IMR-90 (cell line): ENCODE measurements around the gene C22orf15. TPM values are rescaled to one million over a fixed set of nuclear protein-coding genes. Genes with fewer than 3 reads are reported as not detected.

Experiments used
- ATAC-seq: fragments of 200-7000 bp; cut with Tn5 transposase; 2 replicates; pipeline ENCODE4 v1.9.1; 2020; ENCODE audit warnings: low read depth, mild to moderate bottlenecking, moderate library complexity
- BruUV-seq: library from RNA; stranded (reverse); fragments of 400-500 nt; replicated peaks from 2 replicates; lab custom pipeline; 2021; lab: Mats Ljungman, UMichigan
- CTCF ChIA-PET: fragments of 300-600 bp; formaldehyde crosslinking; extraction: SDS; loops from one replicate; lab custom pipeline; 2021; ENCODE audit warnings: antibody characterized with exemption; lab: Yijun Ruan, JAX
- POLR2A ChIA-PET: fragments of 300-600 bp; sonication (Branson Sonifier 250); formaldehyde crosslinking; loops from one replicate; lab custom pipeline; 2022; ENCODE audit warnings: antibody characterized with exemption; ENCODE audit not compliant: unreplicated experiment; lab: Charles Lee
- DNase-seq: peaks from one replicate; pipeline ENCODE4 v3.0.0; 2013
- H2AFZ ChIP-seq: replicated peaks from 2 replicates; pipeline ENCODE3; 2013; ENCODE audit warnings: low read length, mild to moderate bottlenecking; ENCODE audit not compliant: poor library complexity
- H2AK5ac ChIP-seq: 2 replicates; pipeline ENCODE4 v1.6.1; 2013; ENCODE audit warnings: low read depth, low read length, inconsistent platforms
- H2AK9ac ChIP-seq: replicated peaks from 2 replicates; pipeline ENCODE3; 2013; ENCODE audit warnings: mild to moderate bottlenecking, low read depth, low read length, moderate library complexity; ENCODE audit not compliant: poor library complexity
- H2BK120ac ChIP-seq: 2 replicates; pipeline ENCODE4 v1.6.1; 2013; ENCODE audit warnings: low read depth, low read length, inconsistent platforms
- H2BK15ac ChIP-seq: 3 replicates; pipeline ENCODE4 v1.6.1; 2013; ENCODE audit warnings: low read depth, low read length, inconsistent platforms
- H2BK20ac ChIP-seq: 2 replicates; pipeline ENCODE4 v1.6.1; 2013; ENCODE audit warnings: low read depth, mild to moderate bottlenecking, inconsistent platforms, low read length, moderate library complexity
- H2BK5ac ChIP-seq: 2 replicates; pipeline ENCODE4 v1.6.1; 2013; ENCODE audit warnings: mild to moderate bottlenecking, low read depth, low read length, inconsistent platforms; ENCODE audit not compliant: poor library complexity, severe bottlenecking
- H3K14ac ChIP-seq: replicated peaks from 2 replicates; pipeline ENCODE4 v1.6.1; 2013; ENCODE audit warnings: low read depth, low read length, inconsistent platforms
- H3K18ac ChIP-seq: 2 replicates; pipeline ENCODE4 v1.6.1; 2013; ENCODE audit warnings: low read depth, low read length, control low read depth
- H3K23ac ChIP-seq: 2 replicates; pipeline ENCODE4 v1.6.1; 2013; ENCODE audit warnings: low read depth, low read length, inconsistent platforms
- H3K27ac ChIP-seq: 2 replicates; pipeline ENCODE4 v1.5.1; 2013; ENCODE audit warnings: mild to moderate bottlenecking, control low read depth, low read length; ENCODE audit not compliant: insufficient read depth
- H3K27me3 ChIP-seq: 2 replicates; pipeline ENCODE4 v1.6.1; 2013; ENCODE audit warnings: low read length; ENCODE audit not compliant: control insufficient read depth, insufficient read depth
- H3K36me3 ChIP-seq: 2 replicates; pipeline ENCODE4 v1.6.1; 2013; ENCODE audit warnings: low read length, mixed read lengths; ENCODE audit not compliant: control insufficient read depth, insufficient read depth
- H3K4ac ChIP-seq: 2 replicates; pipeline ENCODE4 v1.6.1; 2013; ENCODE audit warnings: low read depth, low read length, inconsistent platforms
- H3K4me1 ChIP-seq: 2 replicates; pipeline ENCODE4 v1.6.1; 2013; ENCODE audit warnings: low read length, mixed read lengths; ENCODE audit not compliant: control insufficient read depth, insufficient read depth
- H3K4me2 ChIP-seq: 2 replicates; pipeline ENCODE4 v1.6.1; 2013; ENCODE audit warnings: low read depth, mild to moderate bottlenecking, control low read depth, low read length, moderate library complexity
- H3K4me3 ChIP-seq: 2 replicates; pipeline ENCODE4 v1.5.1; 2013; ENCODE audit warnings: low read depth, mild to moderate bottlenecking, control low read depth, low read length, moderate library complexity; ENCODE audit not compliant: insufficient read depth
- H3K56ac ChIP-seq: 2 replicates; pipeline ENCODE4 v1.6.1; 2013; ENCODE audit warnings: low read length, inconsistent platforms; ENCODE audit not compliant: insufficient read depth; ENCODE audit errors: extremely low read depth
- H3K79me1 ChIP-seq, 2 experiments: 2 replicates each; pipeline ENCODE4 v1.6.1; 2013; ENCODE audit warnings: low read length in 2 of 2, inconsistent platforms in 1 of 2, low read depth in 1 of 2
- H3K9ac ChIP-seq: 2 replicates; pipeline ENCODE4 v1.6.1; 2013; ENCODE audit warnings: low read depth, low read length, control low read depth
- H3K9me1 ChIP-seq: 2 replicates; pipeline ENCODE4 v1.6.1; 2013; ENCODE audit warnings: low read length, inconsistent platforms; ENCODE audit not compliant: insufficient read depth
- H3K9me3 ChIP-seq: 2 replicates; pipeline ENCODE4 v1.6.1; 2013; ENCODE audit warnings: low read length; ENCODE audit not compliant: control insufficient read depth, insufficient read depth
- H4K20me1 ChIP-seq: 2 replicates; pipeline ENCODE4 v1.6.1; 2013; ENCODE audit warnings: low read length, inconsistent platforms; ENCODE audit not compliant: insufficient read depth
- H4K5ac ChIP-seq: 2 replicates; pipeline ENCODE4 v1.6.1; 2013; ENCODE audit warnings: mild to moderate bottlenecking, low read depth, low read length, control low read depth
- H4K8ac ChIP-seq, 2 experiments: 2 replicates each; pipeline ENCODE4 v1.6.1; 2013; ENCODE audit warnings: low read depth in 2 of 2, low read length in 2 of 2, control low read depth in 1 of 2, inconsistent platforms in 1 of 2
- H4K91ac ChIP-seq: 2 replicates; pipeline ENCODE4 v1.6.1; 2013; ENCODE audit warnings: low read depth, low read length, inconsistent platforms; ENCODE audit not compliant: insufficient read depth
- POLR2A ChIP-seq: IDR thresholded peaks from 2 replicates; pipeline ENCODE4 v1.6.1; 2012; ENCODE audit warnings: mild to moderate bottlenecking, low read depth, low read length
- WGBS, 2 experiments: methylation state at CpG; one replicate each; pipeline versions ENCODE4 v1.1.5 to v1.1.7; 2013; ENCODE audit warnings: missing lambda C conversion rate in 2 of 2; ENCODE audit not compliant: insufficient read length in 1 of 2; ENCODE audit errors: extremely low coverage in 2 of 2; 5-methylcytosine and 5-hydroxymethylcytosine counted together
- dilution Hi-C: fragments of 300-500 bp; cut with HindIII; formaldehyde crosslinking; loops from one replicate; pipeline ENCODE4 v1.14.3; 2018; ENCODE audit warnings: low sequenced_read_pairs; ENCODE audit not compliant: unreplicated experiment
- in situ Hi-C: fragments of 300-500 bp; cut with MboI; formaldehyde crosslinking; loops from 3 replicates; pipeline ENCODE4 v1.14.3; 2019; ENCODE audit warnings: low sequenced_read_pairs, inconsistent platforms, mixed read lengths
- intact Hi-C: fragments of 100-400 bp; cut with micrococcal nuclease; formaldehyde crosslinking; loops from 2 replicates; pipeline ENCODE4 v1.10.0; 2022
- polyA plus RNA-seq, 3 experiments: library from polyadenylated mRNA; depleted of rRNA; stranded (reverse); fragments of >200 nt; gene quantifications; 2 replicates each; pipeline ENCODE4 v1.2.3, GENCODE V29; 2012; ENCODE audit warnings: low replicate concordance in 1 of 3
- total RNA-seq: library from RNA; depleted of rRNA; stranded (reverse); fragments of >200 nt; gene quantifications from 2 replicates; pipeline ENCODE4 v1.2.3, GENCODE V29; 2012

The C22orf15 gene
- total and polyA plus RNA-seq, 2 of the 4 experiments (the other 2 are of a cell fraction) = 2.3 to 3.1 TPM

DNA sequence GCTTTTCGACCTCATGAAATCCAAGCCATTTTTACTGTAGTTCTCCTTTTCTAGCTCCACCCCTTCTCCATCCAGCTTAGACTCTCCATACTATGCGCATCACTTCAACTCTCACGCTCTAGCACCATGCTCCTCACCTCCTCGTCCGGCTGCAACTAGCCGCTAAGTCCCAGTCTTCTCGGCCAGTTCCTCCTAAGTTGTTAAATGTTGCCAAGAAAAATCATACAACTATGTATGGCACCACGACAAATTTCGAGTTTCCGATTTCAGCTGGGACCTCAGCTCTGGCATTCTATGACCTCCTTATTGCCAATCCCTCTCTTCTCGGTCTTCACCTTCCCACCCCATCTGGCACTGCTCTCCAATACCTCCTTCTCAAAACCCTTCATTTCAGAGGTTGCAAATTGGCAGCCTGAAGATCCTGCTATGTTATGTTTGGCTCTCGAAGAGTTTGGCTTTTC lies 12.9 kb upstream of the C22orf15 start:
- Histone ChIP-seq H2BK15ac (no peak overlapping the region), H3K27me3 (no peaks in the 10 kb centered on the region), H2BK5ac (no peak overlapping the region), H3K9me1 (peaks cover 5% of the 10 kb centered on the region), H3K18ac (no peak overlapping the region), H2AK9ac (peak overlapping the region; percentile 73), H3K4me1 (peaks cover 4% of the 10 kb centered on the region), H4K20me1 (no peaks in the 10 kb centered on the region), H3K9me3 (no peaks in the 10 kb centered on the region), H4K5ac (no peak overlapping the region), H3K79me1 (peaks cover 12 to 31% of the 10 kb centered on the region in 2 experiments), H2BK120ac (no peak overlapping the region), H3K56ac (no peak overlapping the region), H3K4me2 (peak overlapping the region; percentile 99), H3K36me3 (peaks cover 3% of the 10 kb centered on the region), H2AFZ (peak overlapping the region; percentile 74), H4K91ac (no peak overlapping the region), H3K27ac (no peak overlapping the region), H3K23ac (peak overlapping the region; percentile 48; the same call in 1 of the 2 replicates), H4K8ac (no peak overlapping the region; a peak in 1 of 4 replicates), H3K4me3 (peak overlapping the region; percentile 85; the same call in 1 of the 2 replicates), H3K4ac (peak overlapping the region; percentile 15; the same call in 1 of the 2 replicates), H2AK5ac (no peak overlapping the region; the same call in 1 of the 2 replicates), H3K14ac (0 out of 2 replicates have a peak overlapping the region, but pooled peaks have one; percentile 22), H2BK20ac (no peak overlapping the region), H3K9ac (0 out of 2 replicates have a peak overlapping the region, but pooled peaks have one; percentile 77)
- intact Hi-C loops = no loop called here
- no peak for TF ChIP-seq POLR2A
- WGBS, 2 experiments = 87% methylated on average over 11 of the region's 12 CpGs; no CpG with 5 or more reads in 1 of the 2 experiments
- CTCF ChIA-PET = interaction anchor here (1.1 kb wide), 1 partner anchor 22 kb away, joined by 8 read pairs; no protein-coding TSS in a partner anchor
- POLR2A ChIA-PET = no interaction called here
- dilution Hi-C loops = no loop called here
- BruUV-seq = no TSS peak
- no peak for ATAC-seq
- in situ Hi-C loops = no loop called here
- no peak for DNase-seq
